ENCODE results near the gene NRAS.

DNA sequence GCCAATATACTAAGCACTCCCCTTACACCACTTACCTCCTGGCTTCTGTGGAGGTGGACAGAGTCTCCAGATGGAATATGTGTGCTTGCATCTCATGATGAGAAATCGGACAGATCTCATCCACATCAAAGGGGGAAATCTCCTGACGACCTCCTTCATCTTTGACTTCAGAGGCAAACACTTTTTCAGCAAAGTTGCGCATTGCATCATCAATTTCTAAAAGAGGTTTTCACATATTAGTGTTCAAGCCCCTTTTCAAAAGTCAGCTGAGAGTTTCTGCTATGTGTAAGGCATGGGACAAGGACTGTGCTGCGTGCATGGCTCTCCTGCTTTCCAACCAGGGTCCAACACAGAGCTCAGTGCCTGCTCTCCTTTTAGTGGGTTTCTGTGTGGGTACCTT is 28.0 kb downstream of the NRAS start:
- TF ChIP-seq EP300 (IDR thresholded peaks at IDR 0.05) = no peak
- TF ChIP-seq, protein P1, sequence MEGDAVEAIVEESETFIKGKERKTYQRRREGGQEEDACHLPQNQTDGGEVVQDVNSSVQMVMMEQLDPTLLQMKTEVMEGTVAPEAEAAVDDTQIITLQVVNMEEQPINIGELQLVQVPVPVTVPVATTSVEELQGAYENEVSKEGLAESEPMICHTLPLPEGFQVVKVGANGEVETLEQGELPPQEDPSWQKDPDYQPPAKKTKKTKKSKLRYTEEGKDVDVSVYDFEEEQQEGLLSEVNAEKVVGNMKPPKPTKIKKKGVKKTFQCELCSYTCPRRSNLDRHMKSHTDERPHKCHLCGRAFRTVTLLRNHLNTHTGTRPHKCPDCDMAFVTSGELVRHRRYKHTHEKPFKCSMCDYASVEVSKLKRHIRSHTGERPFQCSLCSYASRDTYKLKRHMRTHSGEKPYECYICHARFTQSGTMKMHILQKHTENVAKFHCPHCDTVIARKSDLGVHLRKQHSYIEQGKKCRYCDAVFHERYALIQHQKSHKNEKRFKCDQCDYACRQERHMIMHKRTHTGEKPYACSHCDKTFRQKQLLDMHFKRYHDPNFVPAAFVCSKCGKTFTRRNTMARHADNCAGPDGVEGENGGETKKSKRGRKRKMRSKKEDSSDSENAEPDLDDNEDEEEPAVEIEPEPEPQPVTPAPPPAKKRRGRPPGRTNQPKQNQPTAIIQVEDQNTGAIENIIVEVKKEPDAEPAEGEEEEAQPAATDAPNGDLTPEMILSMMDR (IDR thresholded peaks at IDR 0.05) = no peak
- TF ChIP-seq POLR2A (IDR thresholded peaks at IDR 0.05) = no peak

Measured in sigmoid colon (tissue), 4 donors.